ENCODE data around the gene PPIA. TPM values are rescaled to one million over a fixed set of nuclear protein-coding genes. Genes with fewer than 3 reads are reported as not detected.
"Not testable (repeated sequence)": the region's sequence is repeated elsewhere in the genome, so short reads cannot be mapped to it uniquely, and the experiment has no call there.

The PPIA gene
- total RNA-seq, 1 experiment from 2014 or later, result 8,852 TPM

DNA sequence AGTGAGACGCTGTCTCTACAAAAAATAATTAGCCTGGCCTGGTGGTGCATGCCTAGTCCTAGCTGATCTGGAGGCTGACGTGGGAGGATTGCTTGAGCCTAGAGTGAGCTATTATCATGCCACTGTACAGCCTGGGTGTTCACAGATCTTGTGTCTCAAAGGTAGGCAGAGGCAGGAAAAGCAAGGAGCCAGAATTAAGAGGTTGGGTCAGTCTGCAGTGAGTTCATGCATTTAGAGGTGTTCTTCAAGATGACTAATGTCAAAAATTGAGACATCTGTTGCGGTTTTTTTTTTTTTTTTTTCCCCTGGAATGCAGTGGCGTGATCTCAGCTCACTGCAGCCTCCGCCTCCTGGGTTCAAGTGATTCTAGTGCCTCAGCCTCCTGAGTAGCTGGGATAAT lies 5.4 kb downstream of the PPIA start:
- DNase-seq (ENCODE audit: low read depth, low spot score), result no peak

GRCh38 chr7:44802418-44803025 lies 6.0 kb downstream of the PPIA start:
- in situ Hi-C loops (cut with HindIII; ENCODE audit: low pct_unique_long_range_greater_than_20kb, low sequenced_read_pairs), result no loop called here
- no peak for DNase-seq (ENCODE audit: low read depth, low spot score)

More for the DNA sequence above, 5.4 kb downstream of the PPIA start:
- in situ Hi-C loops (cut with HindIII; ENCODE audit: low pct_unique_long_range_greater_than_20kb, low sequenced_read_pairs), result no loop called here

- DNase-seq (ENCODE audit: low read depth, low spot score); in situ Hi-C loops (cut with HindIII; ENCODE audit: low pct_unique_long_range_greater_than_20kb, low sequenced_read_pairs): not testable (repeated sequence)
Observed at GRCh38 chr7:44803828-44804519, 7.5 kb downstream of the PPIA start.

- in situ Hi-C loops (cut with HindIII; ENCODE audit: low pct_unique_long_range_greater_than_20kb, low sequenced_read_pairs), result no loop called here
- DNase-seq (ENCODE audit: low read depth, low spot score), result no peak
Observed at GRCh38 chr7:44805950-44806349, 9.5 kb downstream of the PPIA start.

DNA sequence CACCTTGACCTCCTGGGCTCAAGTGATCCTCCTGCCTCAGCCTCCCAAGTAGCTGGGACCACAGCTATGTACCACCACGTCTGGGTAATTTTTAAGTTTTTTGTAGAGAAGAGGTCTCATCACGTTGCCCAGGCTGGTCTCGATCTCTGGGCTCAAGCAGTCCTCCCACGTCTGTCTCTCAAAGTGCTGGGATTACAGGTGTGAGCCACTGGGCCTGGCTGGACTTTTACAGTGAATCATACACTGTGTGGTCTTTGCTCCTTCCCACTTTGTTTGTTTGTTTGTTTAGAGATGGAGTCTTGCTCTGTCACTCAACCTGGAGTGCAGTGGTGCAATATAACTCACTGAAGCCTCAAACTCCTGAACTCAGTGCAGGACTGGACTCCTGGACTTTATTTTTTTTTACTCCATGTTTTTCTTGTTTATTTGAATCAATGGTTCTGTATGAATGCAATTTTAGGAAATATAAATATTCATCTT lies 12.5 kb downstream of the PPIA start:
- DNase-seq (ENCODE audit: low read depth, low spot score), result no peak
- in situ Hi-C loops (cut with HindIII; ENCODE audit: low pct_unique_long_range_greater_than_20kb, low sequenced_read_pairs), result no loop called here

- in situ Hi-C loops (cut with HindIII; ENCODE audit: low pct_unique_long_range_greater_than_20kb, low sequenced_read_pairs), result no loop called here
Observed at GRCh38 chr7:44811093-44811492, 14.6 kb downstream of the PPIA start.

DNA sequence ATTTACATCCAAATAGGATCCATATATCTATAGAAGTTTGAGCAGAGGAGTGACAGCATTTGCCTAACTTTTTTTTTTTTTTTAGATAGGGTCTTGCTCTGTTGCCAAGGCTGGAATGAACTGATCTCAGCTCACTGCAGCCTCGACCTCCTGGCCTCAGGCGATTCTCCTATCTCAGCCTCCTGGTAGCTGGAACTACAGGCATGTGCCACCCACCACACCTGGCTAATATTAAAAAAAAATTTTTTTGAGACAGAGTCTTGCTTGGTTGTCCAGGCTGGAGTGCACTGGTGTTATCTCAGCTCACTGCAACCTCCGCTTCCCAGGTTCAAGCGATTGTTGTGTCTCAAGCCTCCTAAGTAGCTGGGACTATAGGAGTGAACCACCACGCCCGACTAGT lies 15.1 kb downstream of the PPIA start:
- in situ Hi-C loops (cut with HindIII; ENCODE audit: low pct_unique_long_range_greater_than_20kb, low sequenced_read_pairs), result no loop called here
- no peak for DNase-seq (ENCODE audit: low read depth, low spot score)

More at GRCh38 chr7:44811093-44811492, 14.6 kb downstream of the PPIA start:
- DNase-seq (ENCODE audit: low read depth, low spot score), result no peak

GRCh38 chr7:44814919-44815318 lies 18.4 kb downstream of the PPIA start:
- in situ Hi-C loops (cut with HindIII; ENCODE audit: low pct_unique_long_range_greater_than_20kb, low sequenced_read_pairs), result no loop called here
- peak; percentile 35 for DNase-seq (ENCODE audit: low read depth, low spot score)

DNA sequence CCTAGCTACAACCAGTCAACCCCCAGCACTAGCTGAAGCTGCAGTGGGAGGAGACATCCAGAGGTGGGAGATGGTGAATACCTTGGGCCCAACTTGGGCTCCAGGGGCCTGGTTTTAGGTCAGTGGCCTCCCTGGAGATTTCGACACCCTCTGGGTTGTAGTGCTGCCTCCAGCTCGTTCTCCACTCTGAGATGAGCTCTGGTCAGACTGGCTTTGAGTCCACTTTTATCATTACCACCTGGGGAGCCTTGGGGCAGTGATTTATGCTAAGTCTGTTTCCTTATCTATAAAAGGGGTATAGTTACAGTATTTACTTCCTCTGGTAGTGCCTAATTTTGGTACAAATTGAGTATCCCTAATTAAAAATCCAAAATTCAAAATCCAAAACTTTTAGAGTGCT lies 22.8 kb downstream of the PPIA start:
- in situ Hi-C loops (cut with HindIII; ENCODE audit: low pct_unique_long_range_greater_than_20kb, low sequenced_read_pairs), result no loop called here

DNA sequence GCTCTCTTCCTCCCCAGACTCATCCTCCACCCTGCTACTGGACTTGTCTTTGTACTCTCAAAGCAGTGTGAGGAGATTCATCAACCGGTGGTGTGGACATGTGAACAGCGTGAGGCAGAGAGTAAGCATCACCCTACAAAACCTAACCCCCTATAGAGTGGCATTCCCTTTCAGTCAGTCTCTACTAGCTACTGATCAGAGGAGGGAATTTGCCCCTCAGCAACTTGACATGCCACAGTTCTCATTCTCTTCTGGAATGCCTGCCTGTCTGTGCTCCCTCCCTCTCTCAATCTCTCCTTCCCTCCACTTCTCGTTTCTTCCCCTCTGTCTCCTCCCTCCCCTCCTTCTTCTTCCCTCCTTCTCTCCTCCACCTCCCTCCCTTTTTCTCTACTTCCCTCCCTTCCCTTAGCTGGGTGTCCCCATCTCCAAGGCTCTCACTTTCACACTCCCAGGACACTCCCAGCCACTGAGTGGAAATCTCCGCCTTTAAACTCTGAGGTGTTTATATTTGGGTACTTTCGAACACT lies 26.8 kb downstream of the PPIA start:
- in situ Hi-C loops (cut with HindIII; ENCODE audit: low pct_unique_long_range_greater_than_20kb, low sequenced_read_pairs), result no loop called here
- no peak for DNase-seq (ENCODE audit: low read depth, low spot score)

More for the DNA sequence above, 22.8 kb downstream of the PPIA start:
- DNase-seq (ENCODE audit: low read depth, low spot score), result no peak

GRCh38 chr7:44824894-44825526 lies 28.5 kb downstream of the PPIA start:
- DNase-seq (ENCODE audit: low read depth, low spot score), result peak; percentile 49
- in situ Hi-C loops (cut with HindIII; ENCODE audit: low pct_unique_long_range_greater_than_20kb, low sequenced_read_pairs), result no loop called here

DNA sequence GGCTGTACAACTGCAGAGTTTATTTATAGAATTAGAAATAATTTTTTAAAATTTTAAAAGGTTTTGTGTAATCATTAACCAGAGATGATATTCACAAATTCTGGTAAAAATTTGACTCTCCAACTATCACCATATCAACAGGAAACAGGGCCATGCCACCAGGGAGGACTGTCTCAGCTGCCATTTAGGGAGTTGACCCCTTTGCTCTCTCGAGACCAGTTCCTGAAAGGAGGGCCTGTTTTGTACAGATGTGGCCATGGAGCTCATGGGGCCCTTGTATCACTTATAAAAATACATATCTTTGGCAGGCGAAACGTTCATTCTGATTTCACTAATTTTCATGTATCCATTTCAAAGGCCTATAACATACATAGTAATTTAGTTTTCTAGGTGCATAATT lies 31.1 kb downstream of the PPIA start:
- in situ Hi-C loops (cut with HindIII; ENCODE audit: low pct_unique_long_range_greater_than_20kb, low sequenced_read_pairs), result no loop called here
- DNase-seq (ENCODE audit: low read depth, low spot score), result no peak

GRCh38 chr7:44838751-44839150 lies 42.3 kb downstream of the PPIA start:
- no peak for DNase-seq (ENCODE audit: low read depth, low spot score)
- in situ Hi-C loops (cut with HindIII; ENCODE audit: low pct_unique_long_range_greater_than_20kb, low sequenced_read_pairs), result no loop called here

GRCh38 chr7:44842675-44843074 lies 46.2 kb downstream of the PPIA start:
- in situ Hi-C loops (cut with HindIII; ENCODE audit: low pct_unique_long_range_greater_than_20kb, low sequenced_read_pairs); DNase-seq (ENCODE audit: low read depth, low spot score): not testable (repeated sequence)

GRCh38 chr7:44843440-44843839 lies 47.0 kb downstream of the PPIA start:
- in situ Hi-C loops (cut with HindIII; ENCODE audit: low pct_unique_long_range_greater_than_20kb, low sequenced_read_pairs); DNase-seq (ENCODE audit: low read depth, low spot score): not testable (repeated sequence)

- DNase-seq (ENCODE audit: low read depth, low spot score), result no peak
- in situ Hi-C loops (cut with HindIII; ENCODE audit: low pct_unique_long_range_greater_than_20kb, low sequenced_read_pairs), result no loop called here
Observed at GRCh38 chr7:44845451-44845850, 49.0 kb downstream of the PPIA start.

DNA sequence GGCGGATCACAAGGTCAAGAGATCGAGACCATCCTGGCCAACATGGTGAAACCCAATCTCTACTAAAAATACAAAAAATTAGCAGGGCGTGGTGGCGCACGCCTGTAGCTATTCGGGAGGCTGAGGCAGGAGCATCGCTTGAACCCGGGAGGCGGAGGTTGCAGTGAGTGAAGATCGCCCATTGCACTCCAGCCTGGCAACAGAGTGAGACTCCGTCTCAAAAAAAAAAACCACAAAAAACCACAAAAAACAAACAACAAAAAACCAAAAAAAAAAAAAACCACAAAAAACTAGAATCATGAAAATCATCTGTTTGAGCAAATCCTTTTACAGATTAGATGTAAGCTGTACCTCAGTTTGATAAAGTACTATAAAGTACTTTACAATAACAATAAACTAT lies 49.9 kb downstream of the PPIA start:
- in situ Hi-C loops (cut with HindIII; ENCODE audit: low pct_unique_long_range_greater_than_20kb, low sequenced_read_pairs); DNase-seq (ENCODE audit: low read depth, low spot score): not testable (repeated sequence)

DNA sequence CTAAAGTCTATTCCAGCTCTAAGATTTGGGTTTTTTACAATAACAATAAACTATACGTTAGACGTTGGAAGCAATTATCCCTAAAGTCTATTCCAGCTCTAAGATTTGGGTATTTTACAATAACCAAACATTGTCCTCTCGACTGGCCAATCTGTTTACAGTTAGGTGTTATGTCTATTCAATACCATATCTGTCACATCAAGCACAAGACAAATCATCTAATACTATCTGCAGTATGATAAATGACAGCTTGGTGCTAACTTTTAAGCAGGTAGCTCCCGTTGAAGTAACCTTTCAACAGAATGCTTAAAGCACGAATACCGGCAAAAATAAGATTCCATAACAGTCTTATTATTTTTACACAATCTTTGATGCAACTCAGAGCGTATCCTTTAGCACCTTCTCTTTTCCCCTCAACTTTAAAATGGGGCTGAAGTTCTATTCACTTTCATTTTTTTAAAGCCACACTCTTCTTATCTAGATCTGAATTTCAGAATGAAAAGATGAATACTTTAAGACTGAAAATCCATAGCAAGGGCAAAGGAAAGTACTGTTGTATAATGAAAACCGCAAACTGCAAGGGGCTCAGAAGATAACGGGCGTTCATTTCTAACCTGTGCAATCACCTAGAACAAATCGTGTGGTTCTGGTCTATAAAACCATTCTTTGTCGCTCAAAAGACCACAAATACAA lies 50.5 kb downstream of the PPIA start:
- DNase-seq (ENCODE audit: low read depth, low spot score), result peak; percentile 26
- in situ Hi-C loops (cut with HindIII; ENCODE audit: low pct_unique_long_range_greater_than_20kb, low sequenced_read_pairs), result no loop called here
